GM12874 (cell line): ENCODE data around the gene CNTD1.

Experiments
- TF ChIP-seq, protein P1 (sequence below): IDR thresholded peaks from 2 replicates; pipeline ENCODE4 v1.5.1; 2011; ENCODE audit warnings: low read depth, mild to moderate bottlenecking, control low read depth, low read length, moderate library complexity; ENCODE audit not compliant: insufficient read depth

The CNTD1 gene

GRCh38 chr17:42760652-42761581 is 37.7 kb upstream of the CNTD1 start, which contains the start of gene RAMP2:
Gene RAMP2 (plus strand): TSS chr17:42761227. CDS start chr17:42761262, 35 bp downstream.
- TF ChIP-seq, protein P1, sequence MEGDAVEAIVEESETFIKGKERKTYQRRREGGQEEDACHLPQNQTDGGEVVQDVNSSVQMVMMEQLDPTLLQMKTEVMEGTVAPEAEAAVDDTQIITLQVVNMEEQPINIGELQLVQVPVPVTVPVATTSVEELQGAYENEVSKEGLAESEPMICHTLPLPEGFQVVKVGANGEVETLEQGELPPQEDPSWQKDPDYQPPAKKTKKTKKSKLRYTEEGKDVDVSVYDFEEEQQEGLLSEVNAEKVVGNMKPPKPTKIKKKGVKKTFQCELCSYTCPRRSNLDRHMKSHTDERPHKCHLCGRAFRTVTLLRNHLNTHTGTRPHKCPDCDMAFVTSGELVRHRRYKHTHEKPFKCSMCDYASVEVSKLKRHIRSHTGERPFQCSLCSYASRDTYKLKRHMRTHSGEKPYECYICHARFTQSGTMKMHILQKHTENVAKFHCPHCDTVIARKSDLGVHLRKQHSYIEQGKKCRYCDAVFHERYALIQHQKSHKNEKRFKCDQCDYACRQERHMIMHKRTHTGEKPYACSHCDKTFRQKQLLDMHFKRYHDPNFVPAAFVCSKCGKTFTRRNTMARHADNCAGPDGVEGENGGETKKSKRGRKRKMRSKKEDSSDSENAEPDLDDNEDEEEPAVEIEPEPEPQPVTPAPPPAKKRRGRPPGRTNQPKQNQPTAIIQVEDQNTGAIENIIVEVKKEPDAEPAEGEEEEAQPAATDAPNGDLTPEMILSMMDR: no peak

GRCh38 chr17:42761638-42762037 is 37.0 kb upstream of the CNTD1 start:
- TF ChIP-seq, protein P1: no peak

DNA sequence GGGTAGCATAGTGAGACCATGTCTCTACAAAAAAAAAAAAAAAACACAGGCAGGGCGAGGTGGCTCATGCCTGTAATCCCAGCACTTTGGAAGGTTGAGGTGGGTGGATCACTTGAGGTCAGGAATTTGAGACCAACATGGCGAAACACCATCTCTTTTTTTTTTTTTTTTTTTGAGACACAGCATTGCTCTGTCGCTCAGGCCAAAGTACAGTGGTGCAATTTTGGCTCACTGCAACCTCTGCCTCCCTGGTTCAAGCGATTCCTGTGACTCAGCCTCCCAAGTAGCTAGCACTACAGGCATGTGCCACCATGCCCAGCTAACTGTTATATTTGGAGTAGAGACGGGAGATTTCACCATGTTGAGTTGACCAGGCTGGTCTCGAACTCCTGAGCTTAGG is 32.5 kb upstream of the CNTD1 start:
- TF ChIP-seq, protein P1: no peak

- TF ChIP-seq, protein P1: no peak
These were observed 31.1 kb upstream of the CNTD1 start for GRCh38 chr17:42767512-42767911.

- TF ChIP-seq, protein P1: no peak
These were observed 25.7 kb upstream of the CNTD1 start for GRCh38 chr17:42772945-42773289.

DNA sequence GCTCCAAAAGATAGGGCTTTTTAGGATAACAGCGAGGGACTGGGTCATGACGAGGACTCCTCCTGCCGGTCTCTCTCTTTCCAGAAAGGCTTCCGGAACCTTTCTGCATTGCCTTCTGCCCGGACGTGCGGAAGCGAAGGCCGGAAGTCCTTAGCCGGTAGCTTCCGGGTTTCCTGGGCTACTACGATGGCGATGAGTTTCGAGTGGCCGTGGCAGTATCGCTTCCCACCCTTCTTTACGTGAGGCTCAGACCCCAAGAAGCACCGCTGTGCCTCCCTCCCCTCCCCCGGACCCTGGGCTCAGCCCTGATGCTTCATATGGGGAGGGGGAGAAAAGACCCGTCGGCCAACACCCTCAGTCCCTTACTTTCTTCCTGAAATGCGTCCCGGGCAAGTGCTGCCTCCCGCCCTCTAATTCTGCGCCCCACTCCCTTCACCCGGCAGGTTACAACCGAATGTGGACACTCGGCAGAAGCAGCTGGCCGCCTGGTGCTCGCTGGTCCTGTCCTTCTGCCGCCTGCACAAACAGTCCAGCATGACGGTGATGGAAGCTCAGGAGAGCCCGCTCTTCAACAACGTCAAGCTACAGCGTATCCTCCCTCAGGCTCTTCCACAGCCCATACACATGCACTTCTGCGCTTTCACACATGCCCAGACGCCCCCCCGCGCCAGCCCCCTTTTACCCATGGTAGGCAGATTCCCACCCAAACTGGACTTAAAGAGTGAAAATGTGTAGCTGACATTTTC is 25.2 kb upstream of the CNTD1 start, which contains the start of gene VPS25:
VPS25 (plus strand) TSS at position 160 of the 746 bp plus-strand sequence; CDS start at position 187, 27 bp downstream.
- TF ChIP-seq, protein P1: no peak

DNA sequence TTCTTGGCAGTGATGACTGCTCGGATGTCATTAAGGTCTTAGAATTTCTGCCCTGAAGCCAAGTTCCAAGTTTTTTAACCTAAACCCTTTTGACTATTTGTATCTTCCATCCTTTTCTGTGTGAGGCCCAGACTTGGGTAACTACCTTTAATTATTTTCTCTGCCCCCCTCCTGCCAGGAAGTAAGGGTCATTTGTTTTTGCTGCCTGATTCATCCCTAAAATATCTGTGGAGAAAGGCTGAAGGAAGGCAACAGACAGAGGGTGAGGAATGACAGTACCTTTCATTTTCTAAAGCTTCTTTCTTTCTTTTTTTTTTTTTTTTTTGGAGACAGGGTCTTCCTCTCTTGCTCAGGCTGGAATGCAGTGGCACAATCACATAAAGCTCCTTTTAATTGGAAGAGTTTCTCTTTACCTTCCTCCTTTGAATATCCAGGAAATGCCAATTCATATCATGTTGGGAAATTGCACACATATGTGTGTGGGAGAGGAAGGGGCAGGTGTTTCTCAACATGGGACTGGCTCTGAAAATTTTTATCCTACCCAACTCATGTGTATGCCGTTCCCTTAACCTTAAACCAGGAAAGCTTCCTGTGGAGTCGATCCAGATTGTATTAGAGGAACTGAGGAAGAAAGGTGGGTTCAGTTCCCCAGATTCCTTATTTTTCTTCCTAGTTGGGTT is 24.5 kb upstream of the CNTD1 start:
- TF ChIP-seq, protein P1: no peak
